ENCODE measurements around the gene PHLDB3. TPM values are rescaled to one million over a fixed set of nuclear protein-coding genes. Genes with fewer than 3 reads are reported as not detected.

The PHLDB3 gene
- polyA plus RNA-seq, 1 of the 3 experiments (the other 2 are of a cell fraction), result 15.6 TPM

DNA sequence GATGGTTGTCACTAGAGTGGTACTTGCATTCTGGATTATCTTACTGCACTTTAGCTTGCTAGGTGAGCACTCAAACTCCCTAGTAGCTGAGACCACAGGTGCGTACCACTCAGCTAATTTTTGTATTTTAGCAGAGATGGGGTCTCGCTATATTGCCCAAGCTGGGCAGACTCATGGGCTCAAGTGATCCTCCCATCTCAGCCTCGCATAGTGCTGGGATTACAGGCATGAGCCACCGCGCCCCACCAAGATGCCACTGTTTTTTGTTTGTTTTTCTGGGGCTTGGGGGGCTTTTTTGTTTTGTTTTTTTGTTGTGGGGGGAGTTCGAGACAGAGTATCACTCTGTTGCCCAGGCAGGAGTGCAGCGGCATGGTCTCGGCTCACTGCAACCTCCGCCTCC lies 56.9 kb downstream of the PHLDB3 start:
- H3K4me1 ChIP-seq (ENCODE audit: control insufficient read depth in 1 of 2, insufficient read depth in 2 of 2, low read depth in 1 of 2, low read length in 1 of 2), result no peaks in the 10 kb centered on the region
- ChIA-PET CTCF (interaction anchor here (0.7 to 19.6 kb wide), 40 partner anchors 9 to 205 kb away, joined by 3 to 632 read pairs (median 6); partner anchors contain the start of genes ETHE1, LYPD3, PHLDB3 and ZNF575), POLR2A (no interaction called here)
- no peaks in the 10 kb centered on the region for H3K36me3 ChIP-seq (replicated peaks in 1 of 2; ENCODE audit: control insufficient read depth in 1 of 2, insufficient read depth in 2 of 2, low read length in 1 of 2)
- no peaks in the 10 kb centered on the region for H3K79me2 ChIP-seq (ENCODE audit: insufficient read depth)
- no peaks in the 10 kb centered on the region for H3K9me3 ChIP-seq
- no peaks in the 10 kb centered on the region for H4K20me1 ChIP-seq (ENCODE audit: insufficient read depth)
- no peak overlapping the region for H3K27ac ChIP-seq (ENCODE audit: low read depth in 2 of 2, low read length in 1 of 2)
- no peaks in the 10 kb centered on the region for H3F3A ChIP-seq (replicated peaks; ENCODE audit: insufficient read depth)
- DNase-seq, result no peak
- H3K27me3 ChIP-seq (ENCODE audit: insufficient read depth), result peaks cover 12% of the 10 kb centered on the region; the same call in 1 of the 2 replicates
- H3K9ac ChIP-seq, result no peak overlapping the region
- H3K9me2 ChIP-seq, result no peaks in the 10 kb centered on the region
- H3K4me2 ChIP-seq, result no peak overlapping the region
- no peak overlapping the region for H3K4me3 ChIP-seq (ENCODE audit: low read depth in 2 of 2, low read length in 1 of 2)
- TF ChIP-seq GATA2 (CRISPR knock-in tag; IDR thresholded peaks at IDR 0.05) (no peak), FOXJ3 (CRISPR knock-in tag; IDR thresholded peaks at IDR 0.05) (no peak), SIN3A (IDR thresholded peaks at IDR 0.05; ENCODE audit: borderline replicate concordance, low read depth, low read length) (no peak), POLR2AphosphoS5 (IDR thresholded peaks at IDR 0.05; ENCODE audit: low read depth, low read length) (no peak), EP300 (IDR thresholded peaks at IDR 0.05; ENCODE audit: borderline replicate concordance in 1 of 2, low read depth in 1 of 2, low read length in 1 of 2) (no peak), TAF1 (IDR thresholded peaks at IDR 0.05; ENCODE audit: borderline replicate concordance, low read depth, low read length) (no peak), NFIC (IDR thresholded peaks at IDR 0.05; ENCODE audit: borderline replicate concordance) (no peak), EZH2phosphoT487 (IDR thresholded peaks at IDR 0.05; ENCODE audit: borderline replicate concordance, low read depth) (no peak), NRF1 (IDR thresholded peaks at IDR 0.05; ENCODE audit: low read depth, low read length) (no peak), SMC3 (IDR thresholded peaks at IDR 0.05; ENCODE audit: low read depth, low read length) (no peak), MXI1 (IDR thresholded peaks at IDR 0.05; ENCODE audit: low read depth, low read length) (no peak), REST (IDR thresholded peaks at IDR 0.05; ENCODE audit: low read depth, low read length) (no peak), GABPA (IDR thresholded peaks at IDR 0.05; ENCODE audit: low read depth) (no peak), ELF1 (IDR thresholded peaks at IDR 0.05) (no peak), FOXM1 (IDR thresholded peaks at IDR 0.05; ENCODE audit: low read depth) (no peak)
- TF ChIP-seq, protein P1, sequence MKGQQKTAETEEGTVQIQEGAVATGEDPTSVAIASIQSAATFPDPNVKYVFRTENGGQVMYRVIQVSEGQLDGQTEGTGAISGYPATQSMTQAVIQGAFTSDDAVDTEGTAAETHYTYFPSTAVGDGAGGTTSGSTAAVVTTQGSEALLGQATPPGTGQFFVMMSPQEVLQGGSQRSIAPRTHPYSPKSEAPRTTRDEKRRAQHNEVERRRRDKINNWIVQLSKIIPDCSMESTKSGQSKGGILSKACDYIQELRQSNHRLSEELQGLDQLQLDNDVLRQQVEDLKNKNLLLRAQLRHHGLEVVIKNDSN (IDR thresholded peaks at IDR 0.05; ENCODE audit: borderline replicate concordance, low read depth), result no peak
- TF ChIP-seq, protein P2, sequence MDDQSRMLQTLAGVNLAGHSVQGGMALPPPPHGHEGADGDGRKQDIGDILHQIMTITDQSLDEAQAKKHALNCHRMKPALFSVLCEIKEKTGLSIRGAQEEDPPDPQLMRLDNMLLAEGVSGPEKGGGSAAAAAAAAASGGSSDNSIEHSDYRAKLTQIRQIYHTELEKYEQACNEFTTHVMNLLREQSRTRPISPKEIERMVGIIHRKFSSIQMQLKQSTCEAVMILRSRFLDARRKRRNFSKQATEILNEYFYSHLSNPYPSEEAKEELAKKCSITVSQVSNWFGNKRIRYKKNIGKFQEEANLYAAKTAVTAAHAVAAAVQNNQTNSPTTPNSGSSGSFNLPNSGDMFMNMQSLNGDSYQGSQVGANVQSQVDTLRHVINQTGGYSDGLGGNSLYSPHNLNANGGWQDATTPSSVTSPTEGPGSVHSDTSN (IDR thresholded peaks at IDR 0.05), result no peak
- 84% methylated on average over 9 of the region's 9 CpGs for WGBS (ENCODE audit: low lambda C conversion rate)
- no peak overlapping the region for H2AFZ ChIP-seq (ENCODE audit: low read depth)

Data from SK-N-SH (cell line).